OCI-M2 (cell line): ENCODE data around the gene NDUFAF7.
"Not testable (repeated sequence)": the region's sequence is repeated elsewhere in the genome, so short reads cannot be mapped to it uniquely, and the experiment has no call there.

ENCODE experiments used
- DNase-seq: peaks from one replicate; lab custom pipeline; 2025; ENCODE audit not compliant: unreplicated experiment; lab: John Stamatoyannopoulos, UW

NDUFAF7 gene

GRCh38 chr2:37211939-37212338, 19.5 kb upstream of the NDUFAF7 start:
- no peak for DNase-seq

- DNase-seq, result no peak
These were observed 16.2 kb upstream of the NDUFAF7 start for GRCh38 chr2:37215250-37215649.

DNA sequence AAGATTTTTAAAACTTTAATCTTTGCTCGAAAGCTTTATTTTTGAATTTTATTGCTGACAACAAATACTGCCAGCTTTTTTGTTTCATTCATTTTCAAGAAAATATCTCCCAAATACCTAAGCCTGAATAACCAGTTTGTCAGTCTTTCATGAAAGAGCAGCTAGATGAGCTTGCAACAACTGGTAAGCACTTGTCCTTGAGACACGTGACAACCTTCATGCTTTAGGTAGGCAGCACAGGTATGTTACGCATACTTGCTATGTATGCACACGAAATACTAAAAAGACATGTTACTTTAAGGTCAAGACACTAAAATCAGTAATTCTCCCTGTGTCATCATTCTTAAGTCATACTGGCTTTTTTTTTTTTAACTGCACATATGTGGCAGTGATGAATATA, 12.4 kb upstream of the NDUFAF7 start:
- DNase-seq, result no peak

DNA sequence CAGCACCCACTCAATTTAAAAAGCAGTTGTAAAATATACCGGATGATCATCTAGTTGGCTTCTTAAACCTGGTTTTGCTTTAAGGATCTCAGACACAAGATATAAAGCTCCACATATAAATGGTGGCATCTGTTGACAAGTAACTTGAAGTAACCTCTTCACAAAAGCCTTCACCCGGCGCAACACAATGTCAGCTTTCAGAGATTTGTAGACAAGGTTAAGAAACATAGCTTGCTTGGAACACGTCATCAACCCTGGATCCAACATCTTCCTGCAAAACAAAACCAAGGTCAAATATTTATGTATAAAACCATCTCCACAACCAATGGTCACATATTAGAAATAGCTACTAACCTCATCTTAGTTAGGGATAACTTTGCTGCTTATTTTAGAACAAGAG, 8.3 kb upstream of the NDUFAF7 start:
- DNase-seq, result no peak

DNA sequence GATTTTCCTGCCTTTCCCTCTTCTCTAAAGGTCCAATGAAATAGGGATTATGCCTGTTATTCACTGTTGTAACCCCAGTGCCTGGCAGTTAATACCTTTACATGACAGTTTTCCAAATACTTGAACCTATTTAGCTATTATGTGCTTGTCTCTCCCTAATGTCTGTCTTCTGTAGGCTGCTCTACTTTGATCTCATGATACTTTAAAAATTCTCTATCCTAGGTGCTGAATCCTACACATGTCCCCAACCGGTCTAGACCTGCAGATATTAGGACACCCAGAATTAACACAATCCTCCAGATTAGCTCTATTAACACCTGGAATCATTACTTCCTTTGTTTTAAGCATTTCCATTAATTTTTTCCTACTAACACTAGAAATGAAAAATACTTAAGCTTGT, 7.4 kb upstream of the NDUFAF7 start:
- no peak for DNase-seq

- DNase-seq, result not testable (repeated sequence)
These were observed 6.3 kb upstream of the NDUFAF7 start for GRCh38 chr2:37225129-37225528.

GRCh38 chr2:37226863-37227262, 4.6 kb upstream of the NDUFAF7 start:
- DNase-seq, result no peak

GRCh38 chr2:37228788-37229187, 2.7 kb upstream of the NDUFAF7 start:
- no peak for DNase-seq

- no peak for DNase-seq
These were observed 877 bp upstream of the NDUFAF7 start for GRCh38 chr2:37230581-37230980.

DNA sequence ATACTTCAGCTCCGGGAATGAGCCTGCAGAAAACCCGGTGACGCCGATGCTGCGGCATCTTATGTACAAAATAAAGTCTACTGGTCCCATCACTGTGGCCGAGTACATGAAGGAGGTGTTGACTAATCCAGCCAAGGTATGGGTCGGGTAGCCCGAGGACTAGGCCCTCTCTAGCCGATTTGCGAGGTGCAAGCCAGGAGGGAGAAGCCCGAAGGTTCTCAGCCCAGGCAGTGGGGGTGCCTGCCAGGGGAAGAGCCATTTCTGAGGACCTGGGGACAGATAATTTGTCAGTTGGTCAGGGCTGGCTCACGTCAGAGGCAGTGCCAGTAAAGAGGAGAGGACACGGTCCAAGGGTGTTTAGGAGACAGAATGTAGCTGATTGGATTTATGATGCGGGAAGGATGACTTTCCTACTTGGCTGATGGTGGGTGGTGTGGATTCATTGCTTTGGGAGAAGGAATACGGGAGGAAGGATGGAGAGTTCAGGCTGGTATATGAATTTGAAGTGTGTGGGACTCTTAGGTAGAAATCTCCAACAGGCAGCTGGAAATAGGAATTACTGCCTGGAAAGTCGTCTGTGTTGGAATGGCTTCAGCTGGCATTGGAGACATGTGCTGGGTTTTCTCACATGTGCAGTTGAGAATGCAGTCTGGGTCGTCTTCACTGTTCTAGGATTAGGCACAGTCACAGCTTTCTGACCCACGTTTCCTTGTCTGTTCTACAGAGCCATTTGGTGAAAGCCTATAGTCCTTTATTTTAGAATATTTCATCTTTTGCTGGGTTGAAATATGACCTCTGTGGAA, 874 bp downstream of the NDUFAF7 start:
- no peak for DNase-seq

DNA sequence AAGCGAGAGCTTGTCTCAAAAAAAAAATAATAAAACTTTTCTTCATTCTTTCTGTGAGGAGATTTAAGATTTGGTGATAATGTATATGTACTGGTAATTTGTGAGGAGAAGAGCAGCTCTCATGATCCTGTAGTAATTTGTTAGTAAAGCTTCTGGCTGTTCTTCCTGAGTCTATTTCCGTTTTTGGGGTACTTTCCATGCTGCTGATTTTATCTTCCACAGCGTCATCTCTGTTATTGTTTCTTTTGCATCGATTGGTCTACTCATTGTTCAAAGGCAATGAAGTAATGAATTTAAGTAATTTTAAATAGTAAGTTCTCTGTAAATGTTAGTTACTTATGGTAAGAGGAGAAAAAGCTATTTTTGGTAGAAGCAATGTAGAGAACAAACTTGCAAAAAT, 12.0 kb downstream of the NDUFAF7 start:
- no peak for DNase-seq

GRCh38 chr2:37244017-37244416, 12.6 kb downstream of the NDUFAF7 start:
- DNase-seq, result no peak

- DNase-seq, result no peak
These were observed 13.3 kb downstream of the NDUFAF7 start for GRCh38 chr2:37244755-37245154.

DNA sequence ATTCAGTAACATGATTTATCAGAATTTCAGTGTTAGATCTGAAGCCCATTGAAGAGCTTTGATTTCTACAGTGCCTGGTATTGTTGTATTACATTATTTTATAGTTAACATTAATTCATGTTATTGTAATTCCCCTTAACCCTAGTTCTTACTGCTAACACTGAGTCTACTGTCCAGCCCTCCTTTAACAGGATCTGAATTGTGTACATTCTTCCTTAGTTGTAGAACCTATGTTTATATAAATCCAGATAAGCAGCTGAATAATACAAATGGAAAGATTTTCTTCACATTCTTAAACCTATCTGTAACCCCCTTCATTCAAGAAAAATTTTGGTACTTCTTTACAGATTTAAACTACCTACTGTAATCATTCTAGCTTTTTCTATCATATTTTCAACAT, 14.7 kb downstream of the NDUFAF7 start:
- no peak for DNase-seq

GRCh38 chr2:37250869-37251740, 19.6 kb downstream of the NDUFAF7 start:
- DNase-seq, result no peak

DNA sequence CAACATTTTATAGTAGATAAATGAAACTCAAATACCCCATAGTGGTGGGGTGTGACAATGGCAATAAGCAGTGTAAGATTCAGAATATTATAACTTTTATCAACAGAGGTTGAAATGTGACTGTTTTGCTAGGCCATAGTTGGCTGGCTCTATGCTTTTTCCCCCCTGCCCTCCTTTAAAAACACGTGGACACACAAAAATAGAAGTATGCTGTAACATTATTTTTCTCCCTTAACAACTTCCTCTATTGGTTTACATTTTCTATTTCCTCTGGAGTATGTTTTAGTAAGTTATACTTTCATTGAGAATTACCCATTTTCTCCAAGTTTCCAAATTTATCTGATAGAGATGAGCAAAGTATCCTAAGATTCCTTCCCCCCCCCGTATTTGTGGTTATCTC, 31.1 kb downstream of the NDUFAF7 start:
- DNase-seq, result no peak

GRCh38 chr2:37263839-37264238, 32.4 kb downstream of the NDUFAF7 start:
- no peak for DNase-seq

- DNase-seq, result no peak
These were observed 36.2 kb downstream of the NDUFAF7 start for GRCh38 chr2:37267685-37268084.

GRCh38 chr2:37268111-37268510, 36.7 kb downstream of the NDUFAF7 start:
- no peak for DNase-seq

DNA sequence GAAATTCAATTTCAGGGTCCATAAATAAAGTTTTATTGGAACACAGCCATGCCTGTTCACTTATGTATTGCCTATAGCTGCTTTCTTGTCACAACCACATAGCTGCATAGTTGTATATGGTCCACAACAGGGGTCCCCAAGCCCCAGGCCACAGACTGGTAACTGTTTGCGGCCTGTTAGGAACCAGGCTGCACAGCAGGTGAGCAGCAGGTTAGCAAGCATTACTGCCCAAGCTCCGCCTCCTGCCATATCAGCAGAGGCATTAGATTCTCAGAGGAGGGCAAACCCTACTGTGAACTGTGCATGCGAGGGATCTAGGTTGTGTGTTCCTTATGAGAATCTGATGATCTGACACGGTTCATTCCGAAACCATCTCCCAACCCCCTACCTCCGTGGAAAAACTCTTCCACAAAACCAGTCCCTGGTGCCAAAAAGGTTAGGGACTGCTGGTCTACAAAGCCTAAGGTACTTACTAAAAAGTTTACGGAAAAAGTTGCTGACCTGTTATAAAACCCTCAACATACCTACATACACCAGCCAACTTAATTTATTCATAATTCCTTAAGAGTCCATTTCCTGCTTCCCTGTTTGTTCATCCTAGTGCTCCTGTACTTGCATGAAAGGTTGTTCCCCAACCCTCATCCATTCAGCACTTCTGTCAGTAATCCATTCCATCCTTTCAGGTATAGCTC, 40.1 kb downstream of the NDUFAF7 start:
- no peak for DNase-seq

DNA sequence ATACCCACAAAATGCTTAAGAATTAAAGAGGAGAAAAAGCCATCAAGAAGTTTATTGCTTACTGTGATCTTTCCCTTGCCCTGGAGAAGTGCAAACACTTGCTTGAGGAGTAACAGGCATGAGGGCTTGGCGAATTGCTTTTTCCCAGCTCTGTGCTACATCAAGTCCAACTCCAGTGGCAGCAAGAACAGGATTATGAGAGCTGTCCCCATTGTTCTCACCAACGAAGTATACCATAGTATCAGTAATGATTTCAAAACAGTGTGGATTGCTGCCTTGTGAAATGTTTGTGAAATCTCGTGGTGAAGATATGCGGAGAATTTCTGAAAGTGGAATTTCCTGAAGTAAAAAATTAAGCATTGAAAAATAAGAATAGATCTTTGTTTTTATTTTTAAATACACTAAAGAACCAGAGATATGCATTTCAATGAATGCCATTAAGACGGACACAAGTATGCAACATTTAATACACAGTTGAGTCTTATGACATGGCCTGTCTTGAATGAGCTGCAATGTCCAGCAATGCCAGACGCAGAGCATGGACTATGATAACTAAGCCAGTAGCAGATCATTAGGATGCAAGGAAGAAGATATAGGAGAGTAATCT, 43.0 kb downstream of the NDUFAF7 start:
- no peak for DNase-seq
